NB4 (cell line): ENCODE measurements around the gene PLEKHG4B.

ENCODE experiments used
- DNase-seq: peaks from one replicate; pipeline ENCODE4 v3.0.0; 2010; ENCODE audit warnings: low read depth
- H3K4me3 ChIP-seq: one replicate; pipeline ENCODE4 v1.5.1; 2011; ENCODE audit warnings: mild to moderate bottlenecking, low read depth, low read length, moderate library complexity
- MYC ChIP-seq: IDR thresholded peaks from 2 replicates; pipeline ENCODE4 v1.6.1; 2011; ENCODE audit warnings: low read depth, low read length
- POLR2A ChIP-seq: IDR thresholded peaks from 2 replicates; pipeline ENCODE4 v1.6.1; 2011; ENCODE audit warnings: mild to moderate bottlenecking; ENCODE audit not compliant: insufficient read length; ENCODE audit errors: extremely low read depth
- TF ChIP-seq, protein P1 (sequence below): IDR thresholded peaks from 2 replicates; pipeline ENCODE4 v1.6.1; 2011; ENCODE audit warnings: low read depth, low read length
- TF ChIP-seq, protein P2 (sequence below): IDR thresholded peaks from one replicate; pipeline ENCODE4 v1.5.1; 2012; ENCODE audit warnings: low read depth, low read length

Gene PLEKHG4B

DNA sequence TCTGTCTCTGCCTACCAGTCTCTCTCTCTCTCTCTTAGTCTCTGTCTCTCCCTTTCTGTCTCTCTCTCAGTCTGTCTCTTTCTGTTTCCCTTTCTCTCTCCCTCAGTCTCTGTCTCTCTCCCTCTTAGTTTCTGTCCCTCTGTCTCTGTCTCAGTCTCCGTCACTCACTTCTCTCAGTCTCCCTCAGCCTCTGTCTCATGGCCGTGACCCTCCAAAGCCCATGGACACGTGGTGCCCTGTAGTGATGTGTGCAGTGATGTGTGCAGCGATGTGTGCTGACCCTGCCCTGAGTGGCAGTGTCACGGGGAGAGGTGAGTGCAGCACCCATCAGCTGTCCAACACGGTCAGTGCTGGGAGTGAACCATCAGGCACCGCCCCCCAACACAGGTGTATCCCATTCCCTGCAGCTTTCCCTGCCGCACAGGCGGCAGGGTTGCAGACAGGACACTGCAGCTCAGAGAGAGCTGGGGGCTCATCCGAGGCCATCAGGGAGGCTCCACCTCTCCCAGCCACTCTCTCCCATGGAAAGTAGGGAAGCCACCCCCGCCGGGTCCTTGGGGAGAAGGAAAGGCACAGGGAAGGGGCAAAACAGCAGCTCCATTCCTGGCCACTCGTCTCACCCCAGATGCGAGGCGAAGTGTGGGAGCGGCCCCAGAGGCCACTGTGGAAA, 98.5 kb downstream of the PLEKHG4B start:
- TF ChIP-seq POLR2A (no peak), MYC (no peak)
- TF ChIP-seq, protein P1, sequence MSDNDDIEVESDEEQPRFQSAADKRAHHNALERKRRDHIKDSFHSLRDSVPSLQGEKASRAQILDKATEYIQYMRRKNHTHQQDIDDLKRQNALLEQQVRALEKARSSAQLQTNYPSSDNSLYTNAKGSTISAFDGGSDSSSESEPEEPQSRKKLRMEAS = no peak
- TF ChIP-seq, protein P2, sequence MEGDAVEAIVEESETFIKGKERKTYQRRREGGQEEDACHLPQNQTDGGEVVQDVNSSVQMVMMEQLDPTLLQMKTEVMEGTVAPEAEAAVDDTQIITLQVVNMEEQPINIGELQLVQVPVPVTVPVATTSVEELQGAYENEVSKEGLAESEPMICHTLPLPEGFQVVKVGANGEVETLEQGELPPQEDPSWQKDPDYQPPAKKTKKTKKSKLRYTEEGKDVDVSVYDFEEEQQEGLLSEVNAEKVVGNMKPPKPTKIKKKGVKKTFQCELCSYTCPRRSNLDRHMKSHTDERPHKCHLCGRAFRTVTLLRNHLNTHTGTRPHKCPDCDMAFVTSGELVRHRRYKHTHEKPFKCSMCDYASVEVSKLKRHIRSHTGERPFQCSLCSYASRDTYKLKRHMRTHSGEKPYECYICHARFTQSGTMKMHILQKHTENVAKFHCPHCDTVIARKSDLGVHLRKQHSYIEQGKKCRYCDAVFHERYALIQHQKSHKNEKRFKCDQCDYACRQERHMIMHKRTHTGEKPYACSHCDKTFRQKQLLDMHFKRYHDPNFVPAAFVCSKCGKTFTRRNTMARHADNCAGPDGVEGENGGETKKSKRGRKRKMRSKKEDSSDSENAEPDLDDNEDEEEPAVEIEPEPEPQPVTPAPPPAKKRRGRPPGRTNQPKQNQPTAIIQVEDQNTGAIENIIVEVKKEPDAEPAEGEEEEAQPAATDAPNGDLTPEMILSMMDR = no peak
- DNase-seq = no peak
- H3K4me3 ChIP-seq = no peak overlapping the region

DNA sequence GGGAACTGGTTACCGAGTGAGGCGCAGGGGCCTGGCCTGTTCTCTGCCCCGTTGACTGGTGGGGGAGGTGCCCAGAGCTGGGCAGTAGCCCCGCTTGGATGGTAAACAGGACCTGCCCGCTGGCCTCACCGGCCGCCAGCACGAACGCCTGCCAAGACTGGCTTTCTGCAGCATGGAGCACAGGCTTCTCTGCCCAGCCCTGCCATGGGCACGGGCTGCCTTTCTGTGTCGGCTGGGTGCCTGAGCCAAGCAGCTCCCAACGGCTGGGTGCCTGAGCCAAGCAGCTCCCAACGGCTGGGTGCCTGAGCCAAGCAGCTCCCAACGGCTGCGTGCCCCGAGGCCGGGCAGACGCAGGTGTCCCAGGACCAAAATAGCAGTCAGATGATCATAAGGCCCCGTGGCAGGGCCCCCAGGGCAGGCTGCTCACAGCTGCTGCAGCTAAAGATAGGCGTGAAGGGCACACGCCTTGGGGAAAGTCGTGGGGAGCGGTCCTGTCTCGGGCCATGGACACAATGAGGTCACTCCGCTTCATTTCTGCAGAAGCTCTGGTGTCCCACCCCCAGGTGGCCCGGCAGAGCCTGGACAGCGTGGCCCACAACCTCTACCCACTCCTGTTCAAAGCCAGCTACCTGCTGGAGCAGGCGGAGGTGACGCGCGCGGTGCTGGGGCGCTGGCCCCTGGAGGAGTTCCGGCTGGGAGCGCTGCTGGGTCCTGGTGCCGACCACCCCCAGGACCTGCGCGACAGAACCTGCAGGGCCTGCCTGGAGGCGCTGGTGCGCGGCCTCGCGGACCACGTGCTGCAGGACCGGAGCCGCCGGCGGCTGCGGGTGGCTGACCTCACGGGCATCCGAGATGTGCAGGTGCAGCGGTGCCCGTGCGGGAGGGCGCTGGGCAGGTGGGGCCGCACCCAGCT, 99.3 kb downstream of the PLEKHG4B start, which contains the start of gene LRRC14B:
TSS of gene LRRC14B (plus strand) at position 460 of the 913 bp plus-strand sequence. CDS start at position 504, 44 bp downstream.
- no peak within 1 kb of the TSS for H3K4me3 ChIP-seq
- TF ChIP-seq POLR2A (no peak), MYC (no peak)
- TF ChIP-seq, protein P1 = no peak
- TF ChIP-seq, protein P2 = no peak
- no peak for DNase-seq

DNA sequence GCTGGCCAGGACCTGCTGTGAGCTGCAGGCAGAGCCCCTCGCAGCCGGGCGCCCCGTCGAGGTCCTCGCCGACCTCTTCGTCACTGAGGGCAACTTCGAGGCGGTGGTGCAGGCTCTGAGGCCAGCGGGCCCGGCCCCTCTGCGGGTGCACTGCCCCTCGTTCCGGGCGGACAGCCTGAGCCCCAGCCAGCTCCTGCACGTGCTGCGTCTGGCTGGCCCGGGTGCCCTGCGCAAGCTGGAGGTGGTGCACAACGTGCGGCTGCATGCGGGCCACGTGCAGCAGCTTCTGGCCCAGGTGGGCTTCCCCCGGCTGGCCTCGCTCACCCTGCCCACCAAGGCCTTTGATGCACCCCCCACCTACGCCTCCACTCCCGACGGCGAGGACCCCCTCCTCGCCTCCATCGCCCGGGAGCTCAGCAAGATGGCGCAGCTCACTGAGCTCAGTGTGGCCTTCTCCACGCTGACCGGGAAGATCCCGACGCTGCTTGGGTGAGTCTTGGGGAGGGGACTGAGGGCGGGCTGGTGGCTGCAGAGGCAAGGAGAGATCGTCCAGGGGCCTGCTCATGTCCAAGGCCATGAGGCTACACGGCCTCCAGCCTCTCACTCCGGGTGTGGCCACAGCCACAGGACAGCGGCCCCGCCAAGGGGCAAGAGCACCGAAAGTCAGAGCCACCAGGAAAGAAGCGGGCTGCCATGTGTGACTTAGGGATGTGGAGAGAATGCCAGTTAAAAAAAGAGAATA, 100.2 kb downstream of the PLEKHG4B start:
- no peak overlapping the region for H3K4me3 ChIP-seq
- TF ChIP-seq, protein P1 = no peak
- no peak for TF ChIP-seq MYC
- no peak for TF ChIP-seq POLR2A
- TF ChIP-seq, protein P2 = no peak
- DNase-seq = no peak

DNA sequence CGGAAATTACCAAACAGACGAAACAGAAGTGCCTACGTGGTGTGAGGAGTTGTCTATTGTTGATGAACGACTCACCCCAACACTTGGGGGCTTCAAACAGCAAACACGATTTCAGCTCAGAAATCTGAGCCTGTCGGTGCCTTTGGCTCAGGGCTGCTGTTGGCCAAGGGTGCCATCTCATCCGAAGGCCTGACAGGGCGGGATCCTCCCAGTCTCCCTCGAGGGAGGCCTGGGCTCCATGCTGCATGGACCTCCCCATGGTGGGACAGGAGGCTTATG, 100.7 kb downstream of the PLEKHG4B start:
- no peak overlapping the region for H3K4me3 ChIP-seq
- no peak for DNase-seq
- no peak for TF ChIP-seq POLR2A
- TF ChIP-seq MYC = no peak
- TF ChIP-seq, protein P2 = no peak
- TF ChIP-seq, protein P1 = no peak

DNA sequence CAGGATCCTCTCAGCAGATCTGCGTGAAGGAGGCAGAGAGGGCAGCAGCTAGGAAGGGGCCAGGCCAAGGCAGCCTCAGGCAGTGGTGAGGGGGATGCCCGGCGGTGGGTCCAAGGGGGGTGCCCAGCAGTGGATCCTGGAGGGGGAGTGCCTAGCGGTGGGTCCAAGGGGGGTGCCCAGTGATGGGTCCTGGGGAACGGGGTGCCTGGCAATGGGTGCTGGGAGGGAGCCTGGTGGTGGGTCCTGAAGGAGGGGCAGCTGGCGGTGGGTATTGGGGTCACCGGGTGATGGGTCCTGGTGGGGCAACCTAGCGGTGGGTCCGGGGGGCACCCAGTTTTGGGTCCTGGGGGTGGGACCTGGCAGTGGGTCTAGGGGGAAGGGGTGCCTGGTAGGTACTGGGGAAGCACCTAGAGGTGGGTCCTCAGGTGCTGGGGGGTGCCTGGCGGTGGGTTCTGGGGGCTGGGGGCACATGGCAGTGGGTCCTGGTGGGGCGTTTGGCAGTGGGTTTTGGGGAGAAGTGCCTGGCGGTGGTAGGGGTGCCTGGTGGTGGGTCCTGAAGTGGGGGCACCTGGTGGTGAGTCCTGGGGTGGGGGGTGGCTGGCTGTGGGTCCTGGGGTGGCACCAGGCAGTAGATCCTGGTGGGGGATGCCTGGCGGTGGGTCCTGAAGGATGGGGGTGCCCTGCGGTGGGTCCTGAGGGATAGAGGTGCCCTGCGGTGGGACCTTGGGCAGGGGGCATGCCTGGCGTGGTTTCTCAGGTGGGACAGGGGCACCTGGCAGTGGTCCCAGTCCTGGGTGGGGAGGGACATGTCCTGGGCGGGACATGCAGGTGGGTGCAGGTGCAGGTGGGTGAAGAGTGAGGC, 101.2 kb downstream of the PLEKHG4B start:
- DNase-seq = no peak
- TF ChIP-seq, protein P1 = no peak
- TF ChIP-seq, protein P2 = no peak
- TF ChIP-seq POLR2A (no peak), MYC (no peak)
- no peak overlapping the region for H3K4me3 ChIP-seq
